HepG2 (cell line): ENCODE results near the gene GPATCH3. TPM values are rescaled to one million over a fixed set of nuclear protein-coding genes. Genes with fewer than 3 reads are reported as not detected.

Experiments
- AFF4 ChIP-seq: sonication (generic); formaldehyde crosslinking; IDR thresholded peaks from 2 replicates; pipeline ENCODE4 v1.4.0; 2020; ENCODE audit warnings: missing genetic modification reagents
- CBX5 ChIP-seq: sonication (generic); formaldehyde crosslinking; IDR thresholded peaks from 2 replicates; pipeline ENCODE4 v1.4.0; 2020; ENCODE audit warnings: missing genetic modification reagents, borderline replicate concordance
- CREBL2 ChIP-seq: sonication (generic); formaldehyde crosslinking; IDR thresholded peaks from 2 replicates; pipeline ENCODE4 v1.8.1; 2023; ENCODE audit warnings: missing genetic modification reagents, mild to moderate bottlenecking, borderline replicate concordance
- FOXC1 ChIP-seq: sonication (generic); formaldehyde crosslinking; IDR thresholded peaks from 2 replicates; pipeline ENCODE4 v1.8.0; 2022; ENCODE audit warnings: mild to moderate bottlenecking, missing genetic modification reagents, borderline replicate concordance
- GFI1 ChIP-seq: sonication (generic); formaldehyde crosslinking; IDR thresholded peaks from 2 replicates; pipeline ENCODE4 v1.5.0; 2020; ENCODE audit warnings: missing genetic modification reagents, mild to moderate bottlenecking, borderline replicate concordance
- HDAC1 ChIP-seq: sonication (generic); formaldehyde crosslinking; IDR thresholded peaks from 2 replicates; pipeline ENCODE4 v1.5.1; 2020; ENCODE audit warnings: mild to moderate bottlenecking, missing genetic modification reagents
- HOXA7 ChIP-seq: sonication (generic); formaldehyde crosslinking; IDR thresholded peaks from 2 replicates; pipeline ENCODE4 v1.8.1; 2022; ENCODE audit warnings: mild to moderate bottlenecking, missing genetic modification reagents, moderate library complexity
- MEIS1 ChIP-seq: sonication (generic); formaldehyde crosslinking; IDR thresholded peaks from 2 replicates; pipeline ENCODE4 v1.9.0; 2021; ENCODE audit warnings: mild to moderate bottlenecking, missing genetic modification reagents, moderate library complexity, borderline replicate concordance
- NONO ChIP-seq, 2 experiments: fragments of 450-650 bp in 1 of 2; sonication (generic) in 1 of 2; formaldehyde crosslinking in 1 of 2; IDR thresholded peaks in 1 of 2; conservative IDR thresholded peaks in 1 of 2; 2 replicates each; pipeline versions ENCODE4 v1.6.1 to v1.8.0; 2017 to 2022; ENCODE audit warnings: mild to moderate bottlenecking in 1 of 2, missing genetic modification reagents in 1 of 2, moderate library complexity in 1 of 2
- NR2F6 ChIP-seq, 2 experiments: IDR thresholded peaks; 2 replicates each; pipeline ENCODE4 v1.6.1; 2016; ENCODE audit warnings: antibody characterized with exemption in 1 of 2, mild to moderate bottlenecking in 1 of 2
- SIN3B ChIP-seq: fragments of 150-350 bp; IDR thresholded peaks from 2 replicates; pipeline ENCODE4 v1.6.1; 2014; ENCODE audit warnings: low read length
- TERF1 ChIP-seq: sonication (generic); formaldehyde crosslinking; IDR thresholded peaks from 2 replicates; pipeline ENCODE4 v1.8.0; 2022; ENCODE audit warnings: mild to moderate bottlenecking, missing genetic modification reagents, moderate library complexity
- XBP1 ChIP-seq: sonication (generic); formaldehyde crosslinking; IDR thresholded peaks from 2 replicates; pipeline ENCODE4 v1.5.0; 2020; ENCODE audit warnings: missing genetic modification reagents
- ZKSCAN5 ChIP-seq: sonication (generic); formaldehyde crosslinking; IDR thresholded peaks from 2 replicates; pipeline ENCODE4 v1.5.1; 2020; ENCODE audit warnings: mild to moderate bottlenecking, missing genetic modification reagents
- ZNF274 ChIP-seq: sonication (generic); formaldehyde crosslinking; IDR thresholded peaks from 2 replicates; pipeline ENCODE4 v1.5.1; 2020; ENCODE audit warnings: mild to moderate bottlenecking, missing genetic modification reagents
- ZNF280B ChIP-seq: sonication (generic); formaldehyde crosslinking; IDR thresholded peaks from 2 replicates; pipeline ENCODE4 v1.5.0; 2020; ENCODE audit warnings: missing genetic modification reagents, mild to moderate bottlenecking, borderline replicate concordance
- ZNF382 ChIP-seq: sonication (generic); formaldehyde crosslinking; IDR thresholded peaks from 2 replicates; pipeline ENCODE4 v1.5.0; 2020; ENCODE audit warnings: missing genetic modification reagents, mild to moderate bottlenecking, borderline replicate concordance
- ZNF660 ChIP-seq: sonication (generic); formaldehyde crosslinking; IDR thresholded peaks from 2 replicates; pipeline ENCODE4 v1.5.1; 2020; ENCODE audit warnings: mild to moderate bottlenecking, low read depth, missing genetic modification reagents, borderline replicate concordance
- ZNF737 ChIP-seq: sonication (generic); formaldehyde crosslinking; IDR thresholded peaks from 2 replicates; pipeline ENCODE4 v1.5.0; 2020; ENCODE audit warnings: missing genetic modification reagents, mild to moderate bottlenecking, borderline replicate concordance
- ZNF749 ChIP-seq: sonication (generic); formaldehyde crosslinking; IDR thresholded peaks from 2 replicates; pipeline ENCODE4 v1.8.0; 2022; ENCODE audit warnings: mild to moderate bottlenecking, missing genetic modification reagents, moderate library complexity, borderline replicate concordance
- ZZZ3 ChIP-seq: sonication (generic); formaldehyde crosslinking; IDR thresholded peaks from 2 replicates; pipeline ENCODE4 v1.4.0; 2020; ENCODE audit warnings: missing genetic modification reagents, mild to moderate bottlenecking, borderline replicate concordance
- polyA plus RNA-seq, 8 experiments: library from polyadenylated mRNA; depleted of rRNA in 3 of 8; stranded (reverse) in 7 of 8; unstranded in 1 of 8; fragments of >200 nt; fragmentation: Illumina TruSeq in 4 of 8; extraction: Trizol in 4 of 8; gene quantifications; 2 replicates each; pipeline versions ENCODE4 v1.2.1 to v1.2.3, GENCODE V29; 2011 to 2016; ENCODE audit warnings: low read depth in 4 of 8, missing spikeins in 1 of 8, mixed read lengths in 1 of 8; ENCODE audit not compliant: insufficient read depth in 1 of 8
- total RNA-seq, 5 experiments: library from RNA; depleted of rRNA; stranded (reverse); fragments of >200 nt; fragmentation: Illumina TruSeq; extraction: Trizol; gene quantifications; 2 replicates each; pipeline ENCODE4 v1.2.3, GENCODE V29; 2016; ENCODE audit warnings: low read depth in 1 of 5

The GPATCH3 gene
- total and polyA plus RNA-seq, 2 of the 13 experiments (the other 11 are each of a cell fraction or from before 2014, with no cell fraction given): 8.3 to 11.0 TPM

GRCh38 chr1:26921540-26922430 lies 21.5 kb upstream of the GPATCH3 start, which contains the start of gene NUDC (continued):
- TF ChIP-seq NR2F6 (IDR thresholded peaks at IDR 0.05) (no peak), NR2F6 (CRISPR knock-in tag; IDR thresholded peaks at IDR 0.05) (peak; percentile 62), AFF4 (CRISPR knock-in tag) (no peak), ZNF280B (CRISPR knock-in tag) (peak; percentile 76), ZNF737 (CRISPR knock-in tag) (peak; percentile 96), NONO (IDR thresholded peaks at IDR 0.05) (no peak), NONO (CRISPR knock-in tag; conservative IDR thresholded peaks at IDR 0.05) (peak; percentile 90), HDAC1 (CRISPR knock-in tag) (peak; percentile 91), XBP1 (CRISPR knock-in tag) (no peak), CREBL2 (CRISPR knock-in tag) (no peak; the same call in 1 of the 2 replicates), MEIS1 (CRISPR knock-in tag) (peak; percentile 14; the same call in 1 of the 2 replicates), SIN3B (no peak), ZNF660 (CRISPR knock-in tag) (no peak), FOXC1 (CRISPR knock-in tag) (peak; percentile 95), HOXA7 (no peak), ZNF382 (CRISPR knock-in tag) (no peak), ZNF274 (CRISPR knock-in tag) (peak; percentile 85; the same call in 1 of the 2 replicates), ZKSCAN5 (CRISPR knock-in tag) (0 out of 2 replicates have a peak, but pooled peaks have one; percentile 44), TERF1 (CRISPR knock-in tag) (0 out of 2 replicates have a peak, but pooled peaks have one; percentile 6), ZZZ3 (CRISPR knock-in tag) (peak; percentile 75; the same call in 1 of the 2 replicates), CBX5 (CRISPR knock-in tag) (0 out of 2 replicates have a peak, but pooled peaks have one; percentile 4), GFI1 (CRISPR knock-in tag) (no peak; the same call in 1 of the 2 replicates), ZNF749 (CRISPR knock-in tag) (0 out of 2 replicates have a peak, but pooled peaks have one; percentile 82)
